HG02840 (cell line): ENCODE results near the gene DAPK2.

Experiments
- ATAC-seq: cut with Tn5 transposase; IDR thresholded peaks from one replicate; pipeline ENCODE4 v1.9.1; 2021; ENCODE audit warnings: mild to moderate bottlenecking, moderate library complexity, moderate number of reproducible peaks; ENCODE audit not compliant: unreplicated experiment, low FRiP score

DAPK2 gene

GRCh38 chr15:64000183-64000951 lies 45.9 kb downstream of the DAPK2 start:
- ATAC-seq, result no peak

- no peak for ATAC-seq
Measured at GRCh38 chr15:63999177-63999576, 47.1 kb downstream of the DAPK2 start.

GRCh38 chr15:63998489-63998888 lies 47.8 kb downstream of the DAPK2 start:
- ATAC-seq, result no peak

GRCh38 chr15:63997715-63998442 lies 48.4 kb downstream of the DAPK2 start:
- ATAC-seq, result no peak

- no peak for ATAC-seq
Measured at GRCh38 chr15:63996794-63997357, 49.4 kb downstream of the DAPK2 start.

- no peak for ATAC-seq
Measured at GRCh38 chr15:63995789-63996188, 50.5 kb downstream of the DAPK2 start.

- no peak for ATAC-seq
Measured at GRCh38 chr15:63994073-63994600, 52.1 kb downstream of the DAPK2 start.

GRCh38 chr15:63992300-63992699 lies 54.0 kb downstream of the DAPK2 start:
- ATAC-seq, result no peak

GRCh38 chr15:63991706-63992105 lies 54.6 kb downstream of the DAPK2 start:
- no peak for ATAC-seq

GRCh38 chr15:63990454-63990853 lies 55.8 kb downstream of the DAPK2 start:
- ATAC-seq, result no peak

- no peak for ATAC-seq
Measured at GRCh38 chr15:63987796-63988378, 58.4 kb downstream of the DAPK2 start.

- ATAC-seq, result peak; percentile 64
Measured at GRCh38 chr15:63986751-63987341, 59.4 kb downstream of the DAPK2 start.

GRCh38 chr15:63986185-63986680 lies 60.1 kb downstream of the DAPK2 start:
- no peak for ATAC-seq

- ATAC-seq, result no peak
Measured at GRCh38 chr15:63985221-63986184, 60.8 kb downstream of the DAPK2 start.

- no peak for ATAC-seq
Measured at GRCh38 chr15:63984331-63984730, 62.0 kb downstream of the DAPK2 start.

- no peak for ATAC-seq
Measured at GRCh38 chr15:63983061-63983711, 63.1 kb downstream of the DAPK2 start.

GRCh38 chr15:63982381-63982854 lies 63.9 kb downstream of the DAPK2 start:
- ATAC-seq, result no peak

GRCh38 chr15:63981596-63982320 lies 64.5 kb downstream of the DAPK2 start:
- ATAC-seq, result no peak
